HepG2 (cell line): Measurements from ENCODE around the gene TBC1D5. TPM values are rescaled to one million over a fixed set of nuclear protein-coding genes. Genes with fewer than 3 reads are reported as not detected.

Experiments used
- ATAC-seq: fragments of 200-7000 bp; cut with Tn5 transposase; 3 replicates; pipeline ENCODE4 v1.9.1; 2020; ENCODE audit warnings: mild to moderate bottlenecking, moderate library complexity
- BruUV-seq: library from RNA; stranded (reverse); fragments of 400-500 nt; replicated peaks from 2 replicates; lab custom pipeline; 2021; lab: Mats Ljungman, UMichigan
- CTCF ChIA-PET: fragments of 300-600 bp; formaldehyde crosslinking; extraction: SDS; loops from one replicate; lab custom pipeline; 2021; ENCODE audit warnings: low total read pairs, inconsistent platforms, low intra/inter-chr PET ratio; lab: Yijun Ruan, JAX
- POLR2A ChIA-PET: fragments of 350-600 bp; sonication (Branson Sonifier 250); formaldehyde crosslinking; loops from one replicate; lab custom pipeline; 2020; ENCODE audit warnings: antibody characterized with exemption, inconsistent platforms; lab: Yijun Ruan, JAX
- DNase-seq: peaks from one replicate; pipeline ENCODE4 v3.0.0-alpha.2; 2015; ENCODE audit warnings: low spot score
- FAIRE-seq: peaks from 3 replicates; lab custom pipeline; 2011; peaks lifted over from hg19 to GRCh38; lab: Jason Lieb, UNC
- H2AFZ ChIP-seq: one replicate; pipeline ENCODE4 v1.6.1; 2011; ENCODE audit warnings: low read length, inconsistent platforms
- H3K27ac ChIP-seq: fragments of 300-600 bp; 3 replicates; pipeline ENCODE4 v1.8.0; 2011; ENCODE audit warnings: mixed run types, mild to moderate bottlenecking, mixed read lengths, low read length, inconsistent platforms; ENCODE audit not compliant: insufficient read depth; ENCODE audit errors: extremely low read length
- H3K27me3 ChIP-seq, 2 experiments: fragments of 200-600 bp in 1 of 2; 2 replicates in 1 of 2; 3 replicates in 1 of 2; pipeline versions ENCODE4 v1.6.0 to v1.8.0; 2011; ENCODE audit warnings: low read length in 2 of 2, mild to moderate bottlenecking in 2 of 2, moderate library complexity in 2 of 2, inconsistent platforms in 1 of 2; ENCODE audit not compliant: insufficient read depth in 2 of 2, control insufficient read depth in 1 of 2
- H3K36me3 ChIP-seq, 2 experiments: fragments of 200-600 bp in 1 of 2; replicated peaks in 1 of 2; 2 replicates in 1 of 2; 3 replicates in 1 of 2; pipeline versions ENCODE4 v1.5.1 to v1.8.0; 2011; ENCODE audit warnings: low read length in 2 of 2, inconsistent platforms in 1 of 2; ENCODE audit not compliant: insufficient read depth in 2 of 2, control insufficient read depth in 1 of 2
- H3K4me1 ChIP-seq: 2 replicates; pipeline ENCODE4 v1.5.1; 2012; ENCODE audit warnings: low read length, inconsistent platforms; ENCODE audit not compliant: insufficient read depth
- H3K4me2 ChIP-seq: 2 replicates; pipeline ENCODE4 v1.6.0; 2011; ENCODE audit warnings: low read depth, low read length, inconsistent platforms
- H3K4me3 ChIP-seq, 3 experiments: fragments of 200-600 bp in 1 of 3; sonication (generic), shearing (Covaris generic) in 1 of 3; replicated peaks in 1 of 3; 2 replicates each; pipeline ENCODE4 v1.5.1; 2011 to 2016; ENCODE audit warnings: low read length in 3 of 3, inconsistent platforms in 2 of 3, low read depth in 2 of 3, mild to moderate bottlenecking in 2 of 3, control low read depth in 1 of 3, mixed read lengths in 1 of 3; ENCODE audit not compliant: insufficient read depth in 1 of 3
- H3K79me2 ChIP-seq: one replicate; pipeline ENCODE4 v1.6.1; 2011; ENCODE audit warnings: low read length, inconsistent platforms; ENCODE audit not compliant: insufficient read depth
- H3K9ac ChIP-seq: 2 replicates; pipeline ENCODE4 v1.6.0; 2011; ENCODE audit warnings: mild to moderate bottlenecking, low read depth, low read length, inconsistent platforms; ENCODE audit not compliant: insufficient read depth
- H3K9me3 ChIP-seq: 2 replicates; pipeline ENCODE4 v1.5.1; 2012; ENCODE audit warnings: mild to moderate bottlenecking, low read length
- H4K20me1 ChIP-seq: 2 replicates; pipeline ENCODE4 v1.6.0; 2011; ENCODE audit warnings: inconsistent platforms, mild to moderate bottlenecking, low read length, moderate library complexity; ENCODE audit not compliant: insufficient read depth
- ADNP ChIP-seq: sonication (generic); formaldehyde crosslinking; IDR thresholded peaks from 2 replicates; pipeline ENCODE4 v1.4.0; 2020; ENCODE audit warnings: missing genetic modification reagents
- CREB1 ChIP-seq, 2 experiments: fragments of 450-650 bp in 1 of 2; IDR thresholded peaks; 2 replicates each; pipeline ENCODE4 v1.6.1; 2016 to 2017; ENCODE audit warnings: control low read depth in 1 of 2, mild to moderate bottlenecking in 1 of 2, missing compliant biosample characterization in 1 of 2, missing genetic modification characterization in 1 of 2
- HES4 ChIP-seq: sonication (generic); formaldehyde crosslinking; IDR thresholded peaks from 2 replicates; pipeline ENCODE4 v1.9.0; 2021; ENCODE audit warnings: mild to moderate bottlenecking, missing genetic modification reagents, borderline replicate concordance
- HNRNPUL1 ChIP-seq: fragments of 200-400 bp; formaldehyde crosslinking; IDR thresholded peaks from 2 replicates; pipeline ENCODE4 v1.6.1; 2017; ENCODE audit warnings: low read depth, mild to moderate bottlenecking, low read length, moderate library complexity
- HOXA9 ChIP-seq: sonication (generic); formaldehyde crosslinking; IDR thresholded peaks from 2 replicates; pipeline ENCODE4 v1.8.1; 2022; ENCODE audit warnings: missing genetic modification reagents, mild to moderate bottlenecking, moderate library complexity, borderline replicate concordance
- POLR2AphosphoS5 ChIP-seq: IDR thresholded peaks from 2 replicates; pipeline ENCODE4 v1.6.1; 2012; ENCODE audit warnings: low read depth, low read length
- RBAK ChIP-seq: sonication (generic); formaldehyde crosslinking; IDR thresholded peaks from 2 replicates; pipeline ENCODE4 v1.5.1; 2020; ENCODE audit warnings: mild to moderate bottlenecking, missing genetic modification reagents
- RBM39 ChIP-seq: fragments of 200-400 bp; formaldehyde crosslinking; IDR thresholded peaks from one replicate; pipeline ENCODE4 v1.6.1; 2018; ENCODE audit warnings: antibody characterized with exemption, mild to moderate bottlenecking, low read depth, low read length; ENCODE audit not compliant: poor library complexity, severe bottlenecking
- YY1 ChIP-seq: IDR thresholded peaks from 2 replicates; pipeline ENCODE4 v1.6.1; 2011; ENCODE audit warnings: low read length, low read depth, moderate library complexity, mild to moderate bottlenecking; ENCODE audit not compliant: insufficient read depth, insufficient replicate concordance
- ZNF260 ChIP-seq: sonication (generic); formaldehyde crosslinking; IDR thresholded peaks from 2 replicates; pipeline ENCODE4 v1.4.0; 2020; ENCODE audit warnings: missing genetic modification reagents, low read depth, mild to moderate bottlenecking, borderline replicate concordance
- ZNF30 ChIP-seq: sonication (generic); formaldehyde crosslinking; IDR thresholded peaks from 2 replicates; pipeline ENCODE4 v1.5.0; 2020; ENCODE audit warnings: mild to moderate bottlenecking, missing genetic modification reagents
- ZNF382 ChIP-seq: sonication (generic); formaldehyde crosslinking; IDR thresholded peaks from 2 replicates; pipeline ENCODE4 v1.5.0; 2020; ENCODE audit warnings: missing genetic modification reagents, mild to moderate bottlenecking, borderline replicate concordance
- ZNF589 ChIP-seq: sonication (generic); formaldehyde crosslinking; conservative IDR thresholded peaks from 2 replicates; pipeline ENCODE4 v1.8.0; 2022; ENCODE audit warnings: mild to moderate bottlenecking, moderate library complexity, missing genetic modification reagents
- ZNF605 ChIP-seq: sonication (generic); formaldehyde crosslinking; IDR thresholded peaks from 2 replicates; pipeline ENCODE4 v1.8.0; 2022; ENCODE audit warnings: mild to moderate bottlenecking, missing genetic modification reagents
- ZNF768 ChIP-seq: sonication (generic); formaldehyde crosslinking; IDR thresholded peaks from 2 replicates; pipeline ENCODE4 v1.4.0; 2020; ENCODE audit warnings: missing genetic modification reagents
- WGBS: methylation state at CpG from one replicate; pipeline ENCODE4 v1.1.6; 2017; ENCODE audit warnings: low lambda C conversion rate; 5-methylcytosine and 5-hydroxymethylcytosine counted together
- in situ Hi-C: cut with HindIII; loops from 2 replicates; pipeline ENCODE4 v1.10.0; 2017; ENCODE audit warnings: low pct_unique_long_range_greater_than_20kb; ENCODE audit not compliant: extremely low pct_ligation_motif_present
- intact Hi-C: fragments of 100-400 bp; cut with micrococcal nuclease; formaldehyde crosslinking; loops from one replicate; pipeline ENCODE4 v1.10.0; 2022; ENCODE audit not compliant: unreplicated experiment
- polyA plus RNA-seq, 8 experiments: library from polyadenylated mRNA; depleted of rRNA in 3 of 8; stranded (reverse) in 7 of 8; unstranded in 1 of 8; fragments of >200 nt; fragmentation: Illumina TruSeq in 4 of 8; extraction: Trizol in 4 of 8; gene quantifications; 2 replicates each; pipeline versions ENCODE4 v1.2.1 to v1.2.3, GENCODE V29; 2011 to 2016; ENCODE audit warnings: low read depth in 4 of 8, missing spikeins in 1 of 8, mixed read lengths in 1 of 8; ENCODE audit not compliant: insufficient read depth in 1 of 8
- total RNA-seq, 5 experiments: library from RNA; depleted of rRNA; stranded (reverse); fragments of >200 nt; fragmentation: Illumina TruSeq; extraction: Trizol; gene quantifications; 2 replicates each; pipeline ENCODE4 v1.2.3, GENCODE V29; 2016; ENCODE audit warnings: low read depth in 1 of 5
- TF ChIP-seq, protein P1 (sequence below): sonication (generic); formaldehyde crosslinking; IDR thresholded peaks from 2 replicates; pipeline ENCODE4 v1.5.0; 2020; ENCODE audit warnings: missing genetic modification reagents
- TF ChIP-seq, protein P2 (sequence below): sonication (generic); formaldehyde crosslinking; IDR thresholded peaks from 2 replicates; pipeline ENCODE4 v1.4.0; 2020; ENCODE audit warnings: missing genetic modification reagents

TBC1D5 gene
- total and polyA plus RNA-seq, 2 of the 13 experiments (the other 11 are each of a cell fraction or from before 2014, with no cell fraction given), result 19.2 to 33.3 TPM

DNA sequence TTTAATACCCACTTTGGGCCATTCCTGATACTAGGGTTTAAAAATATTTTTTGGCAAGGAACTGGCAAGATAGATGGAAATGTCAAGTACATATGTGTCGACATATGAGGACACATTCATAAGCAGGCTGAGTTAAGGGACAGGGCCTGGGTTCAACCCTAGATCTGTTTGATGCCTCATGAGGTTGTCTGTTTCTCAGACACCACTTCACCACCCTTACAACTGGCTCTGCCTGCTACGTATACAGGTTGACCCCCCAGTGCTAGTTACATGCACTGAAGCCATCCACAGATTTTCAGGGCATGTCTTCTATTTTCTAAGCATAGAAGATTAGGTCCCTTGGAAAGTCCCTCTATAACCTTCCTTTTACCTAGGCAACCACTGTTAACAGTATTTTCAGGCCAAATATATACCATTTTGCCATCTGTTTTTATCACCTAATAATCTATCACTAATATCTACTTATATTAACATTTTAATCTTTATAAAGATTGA lies 561.0 kb downstream of the TBC1D5 start:
- WGBS, result 100% methylated on average over 2 of the region's 2 CpGs
- ChIA-PET POLR2A (no interaction called here), CTCF (no interaction called here)
- Histone ChIP-seq H3K4me1 (no peaks in the 10 kb centered on the region), H3K4me2 (no peak overlapping the region), H3K27ac (no peak overlapping the region), H3K4me3 (no peak overlapping the region), H3K79me2 (no peaks in the 10 kb centered on the region), H3K36me3 (peaks cover 1 to 7% of the 10 kb centered on the region in 2 experiments; a peak in 2 of 5 replicates), H2AFZ (no peak overlapping the region), H3K27me3 (no peaks in the 10 kb centered on the region), H4K20me1 (no peaks in the 10 kb centered on the region), H3K9me3 (no peaks in the 10 kb centered on the region), H3K9ac (no peak overlapping the region)
- no peak for DNase-seq
- no TSS peak for BruUV-seq
- intact Hi-C loops, result no loop called here
- FAIRE-seq, result no peak
- ATAC-seq, result no peak
- in situ Hi-C loops, result no loop called here
- TF ChIP-seq HES4 (no peak), ZNF605 (CRISPR knock-in tag) (no peak), YY1 (no peak), ADNP (CRISPR knock-in tag) (no peak), ZNF382 (CRISPR knock-in tag) (no peak), ZNF260 (CRISPR knock-in tag) (no peak), ZNF768 (CRISPR knock-in tag) (no peak), CREB1 (IDR thresholded peaks at IDR 0.05) (no peak), CREB1 (CRISPR knock-in tag; IDR thresholded peaks at IDR 0.05) (no peak), RBAK (CRISPR knock-in tag) (no peak), HNRNPUL1 (no peak), ZNF589 (CRISPR knock-in tag) (no peak), ZNF30 (CRISPR knock-in tag) (no peak), HOXA9 (no peak), POLR2AphosphoS5 (no peak), RBM39 (no peak)
- TF ChIP-seq, protein P1, sequence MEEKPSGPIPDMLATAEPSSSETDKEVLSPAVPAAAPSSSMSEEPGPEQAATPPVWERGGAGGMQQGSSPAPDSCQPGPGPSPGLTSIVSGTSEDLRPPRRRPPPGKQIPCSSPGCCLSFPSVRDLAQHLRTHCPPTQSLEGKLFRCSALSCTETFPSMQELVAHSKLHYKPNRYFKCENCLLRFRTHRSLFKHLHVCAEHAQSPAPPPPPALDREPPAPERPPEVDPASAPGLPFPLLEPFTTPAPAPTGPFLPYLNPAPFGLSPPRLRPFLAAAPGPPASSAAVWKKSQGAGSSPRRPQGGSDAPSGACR (CRISPR knock-in tag), result no peak
- TF ChIP-seq, protein P2, sequence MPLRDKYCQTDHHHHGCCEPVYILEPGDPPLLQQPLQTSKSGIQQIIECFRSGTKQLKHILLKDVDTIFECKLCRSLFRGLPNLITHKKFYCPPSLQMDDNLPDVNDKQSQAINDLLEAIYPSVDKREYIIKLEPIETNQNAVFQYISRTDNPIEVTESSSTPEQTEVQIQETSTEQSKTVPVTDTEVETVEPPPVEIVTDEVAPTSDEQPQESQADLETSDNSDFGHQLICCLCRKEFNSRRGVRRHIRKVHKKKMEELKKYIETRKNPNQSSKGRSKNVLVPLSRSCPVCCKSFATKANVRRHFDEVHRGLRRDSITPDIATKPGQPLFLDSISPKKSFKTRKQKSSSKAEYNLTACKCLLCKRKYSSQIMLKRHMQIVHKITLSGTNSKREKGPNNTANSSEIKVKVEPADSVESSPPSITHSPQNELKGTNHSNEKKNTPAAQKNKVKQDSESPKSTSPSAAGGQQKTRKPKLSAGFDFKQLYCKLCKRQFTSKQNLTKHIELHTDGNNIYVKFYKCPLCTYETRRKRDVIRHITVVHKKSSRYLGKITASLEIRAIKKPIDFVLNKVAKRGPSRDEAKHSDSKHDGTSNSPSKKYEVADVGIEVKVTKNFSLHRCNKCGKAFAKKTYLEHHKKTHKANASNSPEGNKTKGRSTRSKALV, result no peak
